Bronchial epithelial cell (primary cell): ENCODE measurements around the gene ZNF28. TPM values are rescaled to one million over a fixed set of nuclear protein-coding genes. Genes with fewer than 3 reads are reported as not detected.
"Not testable (repeated sequence)": the region's sequence is repeated elsewhere in the genome, so short reads cannot be mapped to it uniquely, and the experiment has no call there.

Experiments used
- DNase-seq: peaks from one replicate; pipeline ENCODE4 v3.0.0-alpha.2; 2010; ENCODE audit warnings: low read depth
- FAIRE-seq: peaks from 2 replicates; lab custom pipeline; 2011; peaks lifted over from hg19 to GRCh38; lab: Jason Lieb, UNC
- H3K27me3 ChIP-seq: 2 replicates; pipeline ENCODE4 v1.5.1; 2011; ENCODE audit warnings: low read length; ENCODE audit not compliant: control insufficient read depth, insufficient read depth
- H3K36me3 ChIP-seq: 2 replicates; pipeline ENCODE4 v1.5.1; 2011; ENCODE audit warnings: low read length; ENCODE audit not compliant: control insufficient read depth, insufficient read depth
- H3K4me3 ChIP-seq: 2 replicates; pipeline ENCODE4 v1.5.1; 2011; ENCODE audit warnings: mild to moderate bottlenecking, low read depth, low read length, control low read depth
- total RNA-seq: library from RNA; depleted of rRNA; stranded (reverse); fragments of >200 nt; gene quantifications from 2 replicates; pipeline ENCODE4 v1.2.1, GENCODE V29; 2014
- TF ChIP-seq, protein P1 (sequence below): IDR thresholded peaks from 2 replicates; pipeline ENCODE4 v1.5.1; 2011; ENCODE audit warnings: mild to moderate bottlenecking, moderate library complexity, low read length, control low read depth, inconsistent platforms; ENCODE audit not compliant: insufficient read depth, severe bottlenecking

The ZNF28 gene
- total RNA-seq, 1 donor from 2014 or later, result 30.3 TPM

- FAIRE-seq, result no peak
- Histone ChIP-seq H3K36me3 (no peaks in the 10 kb centered on the region), H3K27me3 (no peaks in the 10 kb centered on the region), H3K4me3 (no peak overlapping the region)
- TF ChIP-seq, protein P1, sequence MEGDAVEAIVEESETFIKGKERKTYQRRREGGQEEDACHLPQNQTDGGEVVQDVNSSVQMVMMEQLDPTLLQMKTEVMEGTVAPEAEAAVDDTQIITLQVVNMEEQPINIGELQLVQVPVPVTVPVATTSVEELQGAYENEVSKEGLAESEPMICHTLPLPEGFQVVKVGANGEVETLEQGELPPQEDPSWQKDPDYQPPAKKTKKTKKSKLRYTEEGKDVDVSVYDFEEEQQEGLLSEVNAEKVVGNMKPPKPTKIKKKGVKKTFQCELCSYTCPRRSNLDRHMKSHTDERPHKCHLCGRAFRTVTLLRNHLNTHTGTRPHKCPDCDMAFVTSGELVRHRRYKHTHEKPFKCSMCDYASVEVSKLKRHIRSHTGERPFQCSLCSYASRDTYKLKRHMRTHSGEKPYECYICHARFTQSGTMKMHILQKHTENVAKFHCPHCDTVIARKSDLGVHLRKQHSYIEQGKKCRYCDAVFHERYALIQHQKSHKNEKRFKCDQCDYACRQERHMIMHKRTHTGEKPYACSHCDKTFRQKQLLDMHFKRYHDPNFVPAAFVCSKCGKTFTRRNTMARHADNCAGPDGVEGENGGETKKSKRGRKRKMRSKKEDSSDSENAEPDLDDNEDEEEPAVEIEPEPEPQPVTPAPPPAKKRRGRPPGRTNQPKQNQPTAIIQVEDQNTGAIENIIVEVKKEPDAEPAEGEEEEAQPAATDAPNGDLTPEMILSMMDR, result no peak
- no peak for DNase-seq
Measured at GRCh38 chr19:52825765-52826164, 4.3 kb upstream of the ZNF28 start.

DNA sequence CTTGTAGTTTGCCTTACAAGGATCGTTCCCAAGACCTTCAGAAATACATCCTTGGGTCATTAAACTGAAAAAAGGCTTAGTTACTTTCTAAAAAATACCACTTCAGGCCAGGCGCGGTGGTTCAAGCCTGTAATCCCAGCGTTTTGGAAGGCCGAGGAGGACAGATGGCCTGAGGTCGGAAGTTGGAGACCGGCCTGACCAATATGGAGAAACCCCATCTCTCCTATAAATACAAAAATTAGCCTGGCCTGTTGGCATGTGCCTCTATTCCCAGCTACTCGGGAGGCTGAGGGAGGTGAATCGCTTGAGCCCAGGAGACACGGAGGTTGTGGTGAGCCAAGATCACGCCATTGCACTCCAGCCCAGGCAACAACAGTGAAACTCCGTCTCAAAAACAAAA is 2.2 kb upstream of the ZNF28 start:
- no peaks in the 10 kb centered on the region for H3K27me3 ChIP-seq
- no peak for FAIRE-seq
- H3K4me3 ChIP-seq, result no peak overlapping the region
- H3K36me3 ChIP-seq, result no peaks in the 10 kb centered on the region
- DNase-seq, result no peak
- TF ChIP-seq, protein P1, result no peak

DNA sequence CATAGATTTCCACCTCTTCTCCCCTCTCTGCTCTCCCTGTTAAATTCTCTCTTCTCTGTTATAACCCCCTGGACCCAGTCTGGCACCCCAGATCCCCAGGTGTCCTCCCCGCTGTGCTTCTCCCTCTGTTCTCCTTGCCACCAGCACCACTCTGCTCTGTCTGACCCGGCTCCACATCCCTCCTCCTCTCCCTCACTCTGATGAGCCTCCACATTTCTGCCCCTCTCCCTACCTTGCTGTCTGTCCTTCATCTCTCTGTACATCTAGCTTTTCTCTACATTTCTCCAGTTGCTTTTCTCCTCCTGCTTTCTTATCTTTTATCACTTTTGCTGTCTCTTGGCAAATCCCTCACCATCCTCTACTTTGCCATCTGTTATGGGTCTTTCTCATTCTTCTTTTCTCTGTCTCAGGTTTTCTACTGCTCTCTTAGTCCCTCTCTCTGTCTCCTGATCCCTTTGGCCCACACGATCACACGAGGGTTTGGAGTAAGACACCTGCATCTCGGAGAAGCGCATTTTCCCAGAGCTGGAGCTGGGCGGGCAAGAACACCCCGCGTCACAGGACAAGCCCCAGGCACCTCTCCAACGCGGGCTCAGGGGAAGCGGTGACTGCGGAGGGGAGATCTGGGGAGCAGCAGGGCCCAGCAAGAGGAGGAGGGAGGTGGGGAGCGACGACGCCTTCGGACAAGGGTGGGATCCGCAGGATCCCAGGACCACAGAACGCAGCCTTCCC is 795 bp downstream of the ZNF28 start:
- not testable (repeated sequence) for H3K36me3 ChIP-seq, FAIRE-seq, H3K27me3 ChIP-seq
- peak overlapping the region; percentile 48 for H3K4me3 ChIP-seq
- DNase-seq, result peak; percentile 13

GRCh38 chr19:52809801-52810200 is 11.6 kb downstream of the ZNF28 start:
- H3K4me3 ChIP-seq, result no peak overlapping the region
- H3K27me3 ChIP-seq, result no peaks in the 10 kb centered on the region
- DNase-seq, result no peak
- TF ChIP-seq, protein P1, result no peak
- no peak for FAIRE-seq
- peaks cover 9% of the 10 kb centered on the region for H3K36me3 ChIP-seq

DNA sequence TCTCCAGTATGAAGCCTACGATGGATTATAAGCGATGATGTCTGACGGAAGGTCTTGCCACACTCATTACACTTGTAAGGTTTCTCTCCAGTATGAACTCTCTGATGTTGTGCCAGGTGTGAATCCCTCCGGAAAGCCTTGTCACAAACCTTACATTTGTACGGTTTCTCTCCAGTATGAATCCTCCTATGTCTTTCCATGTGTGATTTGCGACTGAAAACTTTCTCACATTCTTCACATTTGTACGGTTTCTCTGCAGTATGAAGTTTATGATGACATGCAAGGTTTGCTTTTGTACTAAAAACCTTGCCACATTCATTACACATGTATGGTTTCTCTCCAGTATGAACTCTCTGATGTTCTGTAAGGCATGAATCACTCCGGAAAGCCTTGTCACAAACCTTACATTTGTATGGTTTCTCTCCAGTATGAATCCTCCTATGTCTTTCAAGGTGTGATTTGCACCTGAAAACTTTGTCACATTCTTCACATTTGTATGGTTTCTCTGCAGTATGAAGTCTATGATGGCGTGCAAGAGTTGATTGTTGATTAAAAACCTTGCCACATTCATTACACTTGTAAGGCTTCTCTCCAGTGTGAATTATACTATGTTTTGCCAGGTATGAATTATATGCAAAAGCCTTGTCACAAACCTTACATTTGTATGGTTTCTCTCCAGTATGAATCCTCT is 21.3 kb downstream of the ZNF28 start:
- DNase-seq, H3K36me3 ChIP-seq, H3K27me3 ChIP-seq, FAIRE-seq, H3K4me3 ChIP-seq: not testable (repeated sequence)

DNA sequence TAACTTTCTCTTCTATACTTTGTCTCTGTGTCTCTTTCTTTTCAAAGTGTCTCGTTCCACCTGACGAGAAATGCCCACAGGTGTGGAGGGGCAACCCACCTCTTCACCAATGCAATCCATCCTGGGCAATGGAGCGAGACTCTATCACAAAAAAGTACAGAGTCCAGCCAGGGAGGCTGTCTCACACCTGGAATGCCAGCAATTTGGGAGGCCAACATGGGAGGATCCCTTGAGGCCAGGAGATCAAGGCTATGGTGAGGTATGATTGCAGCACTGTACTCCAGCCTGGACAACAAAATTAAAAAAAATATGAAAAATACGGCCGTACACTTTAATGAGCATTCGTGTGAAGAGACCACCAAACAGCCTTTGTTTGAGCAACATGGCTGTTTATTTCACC is 32.0 kb downstream of the ZNF28 start:
- DNase-seq, result no peak
- Histone ChIP-seq H3K27me3 (no peaks in the 10 kb centered on the region), H3K36me3 (no peaks in the 10 kb centered on the region), H3K4me3 (no peak overlapping the region)
- FAIRE-seq, result no peak
- TF ChIP-seq, protein P1, result no peak
